ENCODE data around the gene APCDD1L. TPM values are rescaled to one million over a fixed set of nuclear protein-coding genes. Genes with fewer than 3 reads are reported as not detected.

Gene APCDD1L
- total and polyA plus RNA-seq, 7 donors, result 0.03 to 1.2 (median 0.14) TPM

DNA sequence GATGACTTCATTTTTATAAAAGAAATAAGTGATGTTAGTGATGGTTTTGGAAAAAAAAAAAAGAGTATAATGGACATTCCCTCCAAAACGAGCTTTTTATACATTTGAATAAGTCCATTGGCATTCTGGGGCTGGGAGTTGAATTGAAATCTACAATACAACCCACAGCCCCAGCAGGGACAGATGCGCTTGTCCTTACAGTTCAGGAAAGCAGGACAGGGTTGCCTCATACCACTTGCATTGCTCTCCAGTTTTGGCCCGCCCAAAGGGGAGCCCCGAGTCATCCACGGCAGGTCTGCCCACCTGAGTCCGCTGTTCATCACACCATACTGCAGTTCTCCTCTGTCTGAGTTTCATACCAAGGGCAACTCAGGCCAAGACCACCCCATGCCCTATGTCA, 80.0 kb downstream of the APCDD1L start:
- no peaks in the 10 kb centered on the region for H3K27me3 ChIP-seq (ENCODE audit: insufficient read depth in 3 of 3, low read length in 2 of 3)
- peaks cover 37% of the 10 kb centered on the region for H3K4me1 ChIP-seq
- H3K36me3 ChIP-seq (ENCODE audit: insufficient read depth in 1 of 2, low read depth in 1 of 2), result peaks cover 0 to 8% of the 10 kb centered on the region in 2 donors
- no peaks in the 10 kb centered on the region for H3K9me3 ChIP-seq
- intact Hi-C loops (cut with DNase I), result no loop called here
- no peak overlapping the region for H3K27ac ChIP-seq
- no peak overlapping the region for H3K4me3 ChIP-seq
- no peak for TF ChIP-seq CTCF (IDR thresholded peaks at IDR 0.05)
- WGBS, 3 donors, result 90 to 91% (median 91%) methylated on average over 6 of the region's 6 CpGs
- DNase-seq (no peak), ATAC-seq (no peak)

DNA sequence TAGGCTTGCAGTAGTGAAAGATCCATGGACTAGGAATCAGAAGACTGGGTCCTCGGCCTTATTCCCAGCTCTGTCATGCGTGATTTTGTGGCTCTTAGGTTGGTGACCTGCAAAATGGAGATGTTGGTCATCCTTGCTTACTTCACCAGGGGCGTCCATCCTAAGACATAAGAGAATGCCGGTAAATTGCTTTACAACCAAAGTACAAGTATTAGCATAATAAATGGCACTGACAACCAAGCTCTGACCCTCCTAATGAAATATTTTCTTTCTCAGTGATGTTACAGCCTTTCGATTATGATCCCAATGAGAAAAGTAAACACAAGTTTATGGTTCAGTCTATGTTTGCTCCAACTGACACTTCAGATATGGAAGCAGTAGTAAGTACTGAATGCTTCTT, 80.9 kb downstream of the APCDD1L start:
- DNase-seq, result no peak
- Histone ChIP-seq H3K27me3 (ENCODE audit: insufficient read depth in 3 of 3, low read length in 2 of 3) (no peaks in the 10 kb centered on the region), H3K9me3 (no peaks in the 10 kb centered on the region), H3K36me3 (ENCODE audit: insufficient read depth in 1 of 2, low read depth in 1 of 2) (peaks cover 0 to 8% of the 10 kb centered on the region in 2 donors), H3K4me3 (no peak overlapping the region), H3K27ac (no peak overlapping the region), H3K4me1 (peaks cover 29% of the 10 kb centered on the region)
- no peak for TF ChIP-seq CTCF (IDR thresholded peaks at IDR 0.05)
- intact Hi-C loops (cut with DNase I), result no loop called here
- ATAC-seq, result no peak
- WGBS, 3 donors, result 85 to 92% (median 91%) methylated on average over 5 of the region's 5 CpGs

DNA sequence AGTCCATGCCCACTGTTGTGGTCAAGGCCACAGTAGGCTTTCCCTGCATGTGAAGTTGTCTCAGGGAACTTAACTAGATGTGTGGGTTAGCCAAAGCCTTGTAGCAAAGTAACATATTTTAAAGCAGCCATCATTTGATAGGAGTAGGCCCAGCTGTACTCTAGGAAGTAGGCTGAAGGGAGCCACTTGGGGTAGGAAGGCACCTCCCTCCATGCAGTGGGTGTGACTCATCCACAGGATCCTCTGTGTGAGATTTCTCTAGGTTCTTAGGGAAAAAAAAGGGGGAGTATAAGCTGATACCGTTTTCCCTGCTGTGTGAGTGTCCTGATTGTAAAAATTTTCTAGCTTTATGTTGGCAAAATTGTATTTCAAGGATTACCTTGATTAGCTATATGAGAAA, 81.4 kb downstream of the APCDD1L start:
- no peak overlapping the region for H3K4me3 ChIP-seq
- peaks cover 24% of the 10 kb centered on the region for H3K4me1 ChIP-seq
- 33 to 56% (median 48%) methylated on average over 1 of the region's 1 CpG for WGBS, 3 donors
- DNase-seq (no peak), ATAC-seq (peak in 1 of 4 donors; percentile 39)
- no peak overlapping the region for H3K27ac ChIP-seq
- no peak for TF ChIP-seq CTCF (IDR thresholded peaks at IDR 0.05)
- no peaks in the 10 kb centered on the region for H3K27me3 ChIP-seq (ENCODE audit: insufficient read depth in 3 of 3, low read length in 2 of 3)
- no peaks in the 10 kb centered on the region for H3K9me3 ChIP-seq
- intact Hi-C loops (cut with DNase I), result no loop called here
- H3K36me3 ChIP-seq (ENCODE audit: insufficient read depth in 1 of 2, low read depth in 1 of 2), result peaks cover 0 to 11% of the 10 kb centered on the region in 2 donors

DNA sequence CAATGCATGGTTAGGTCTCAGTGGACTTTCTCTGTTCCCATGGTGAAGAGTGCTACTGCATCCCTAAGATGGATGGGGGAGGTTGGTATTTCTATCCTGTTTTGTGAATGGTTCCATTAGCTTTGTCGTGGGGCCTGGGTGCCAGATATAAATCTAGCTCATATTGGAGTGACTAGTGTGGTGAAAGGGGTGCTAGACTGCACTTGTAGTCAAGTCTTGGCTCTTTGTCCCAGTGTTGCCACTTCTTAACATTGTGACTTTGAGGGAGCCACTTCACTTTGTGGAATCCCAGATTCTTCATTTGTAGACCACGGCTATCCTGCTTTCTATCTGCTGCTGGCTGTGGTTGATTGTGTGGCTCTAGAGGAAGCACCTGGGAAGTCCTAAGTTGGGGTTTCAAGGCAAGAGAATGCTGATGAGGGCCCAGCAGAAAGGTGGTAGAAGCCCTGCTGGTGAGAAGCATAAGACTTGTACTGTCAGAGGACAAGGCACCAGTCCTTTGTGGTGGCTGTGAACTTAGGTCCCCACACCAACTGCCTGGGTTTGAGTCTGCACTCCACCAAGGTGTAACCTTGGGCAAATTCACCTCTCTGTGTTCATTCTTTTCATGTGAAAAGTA, 82.1 kb downstream of the APCDD1L start:
- TF ChIP-seq CTCF (IDR thresholded peaks at IDR 0.05), result no peak
- intact Hi-C loops (cut with DNase I), result no loop called here
- DNase-seq, result no peak
- H3K9me3 ChIP-seq, result no peaks in the 10 kb centered on the region
- H3K27ac ChIP-seq, result no peak overlapping the region
- no peak overlapping the region for H3K4me3 ChIP-seq
- peaks cover 23% of the 10 kb centered on the region for H3K4me1 ChIP-seq
- H3K27me3 ChIP-seq (ENCODE audit: insufficient read depth in 3 of 3, low read length in 2 of 3), result no peaks in the 10 kb centered on the region
- ATAC-seq, result no peak
- WGBS, 3 donors, result 75 to 94% (median 82%) methylated on average over 2 of the region's 2 CpGs
- peaks cover 0 to 7% of the 10 kb centered on the region in 2 donors for H3K36me3 ChIP-seq (ENCODE audit: insufficient read depth in 1 of 2, low read depth in 1 of 2)
